Neural progenitor cell (in vitro differentiated cells): ENCODE measurements around the gene GKN2. TPM values are rescaled to one million over a fixed set of nuclear protein-coding genes. Genes with fewer than 3 reads are reported as not detected.

ENCODE experiments used
- DNase-seq: peaks from one replicate; pipeline ENCODE4 v3.0.0-alpha.2; 2016; ENCODE audit warnings: low spot score
- H2AFZ ChIP-seq: fragments of 200-600 bp; sonication (generic); replicated peaks from 2 replicates; pipeline ENCODE4 v1.6.1; 2016; ENCODE audit warnings: antibody characterized with exemption
- H3F3A ChIP-seq: fragments of 200-600 bp; sonication (generic); 2 replicates; pipeline ENCODE4 v1.6.1; 2016; ENCODE audit warnings: antibody characterized with exemption, low read depth
- H3K27ac ChIP-seq: fragments of 200-600 bp; sonication (generic); 2 replicates; pipeline ENCODE4 v1.5.1; 2016; ENCODE audit warnings: mild to moderate bottlenecking
- H3K27me3 ChIP-seq: fragments of 200-600 bp; sonication (generic); 2 replicates; pipeline ENCODE4 v1.6.1; 2016; ENCODE audit warnings: mild to moderate bottlenecking, moderate library complexity
- H3K36me3 ChIP-seq: fragments of 200-600 bp; sonication (generic); 2 replicates; pipeline ENCODE4 v1.5.1; 2016
- H3K4me1 ChIP-seq: fragments of 200-600 bp; sonication (generic); 2 replicates; pipeline ENCODE4 v1.6.1; 2016; ENCODE audit warnings: mixed run types
- H3K4me2 ChIP-seq: fragments of 200-600 bp; sonication (generic); 2 replicates; pipeline ENCODE4 v1.6.1; 2016
- H3K4me3 ChIP-seq: fragments of 200-600 bp; sonication (generic); 2 replicates; pipeline ENCODE4 v1.5.1; 2016
- H3K79me2 ChIP-seq: fragments of 200-600 bp; sonication (generic); 2 replicates; pipeline ENCODE4 v1.6.1; 2016; ENCODE audit warnings: low read depth
- H3K9ac ChIP-seq: fragments of 200-600 bp; sonication (generic); 2 replicates; pipeline ENCODE4 v1.6.1; 2016
- H3K9me3 ChIP-seq: fragments of 200-600 bp; sonication (generic); 2 replicates; pipeline ENCODE4 v1.5.1; 2016; ENCODE audit warnings: low read depth
- H4K20me1 ChIP-seq: fragments of 200-600 bp; sonication (generic); 2 replicates; pipeline ENCODE4 v1.6.1; 2016; ENCODE audit warnings: low read depth
- H3K27ac Mint-ChIP-seq: 3 replicates; pipeline ENCODE4 v1.8.0; 2021; ENCODE audit warnings: mixed read lengths
- H3K27me3 Mint-ChIP-seq: 2 replicates; pipeline ENCODE4 v1.8.0; 2022; ENCODE audit warnings: low read depth, mild to moderate bottlenecking, inconsistent platforms, moderate library complexity, mixed read lengths; ENCODE audit not compliant: insufficient read depth
- H3K36me3 Mint-ChIP-seq: 3 replicates; pipeline ENCODE4 v1.8.0; 2021; ENCODE audit warnings: mixed read lengths
- H3K4me1 Mint-ChIP-seq: 3 replicates; pipeline ENCODE4 v1.8.0; 2021; ENCODE audit warnings: mixed read lengths
- H3K4me3 Mint-ChIP-seq: 3 replicates; pipeline ENCODE4 v1.8.0; 2021; ENCODE audit warnings: mild to moderate bottlenecking, moderate library complexity, mixed read lengths
- H3K9me3 Mint-ChIP-seq: 3 replicates; pipeline ENCODE4 v1.8.0; 2020; ENCODE audit warnings: mixed read lengths
- CTCF ChIP-seq: fragments of 200-600 bp; sonication (generic); IDR thresholded peaks from 2 replicates; pipeline ENCODE4 v1.5.1; 2017; ENCODE audit warnings: antibody characterized with exemption, mild to moderate bottlenecking
- EZH2 ChIP-seq: fragments of 200-600 bp; sonication (generic); IDR thresholded peaks from 2 replicates; pipeline ENCODE4 v1.6.1; 2017; ENCODE audit warnings: antibody characterized with exemption, mild to moderate bottlenecking, moderate library complexity
- EZH2phosphoT487 ChIP-seq: fragments of 200-600 bp; sonication (generic); IDR thresholded peaks from 2 replicates; pipeline ENCODE4 v1.6.1; 2017; ENCODE audit warnings: antibody characterized with exemption
- total RNA-seq: library from RNA; depleted of rRNA; stranded (reverse); fragments of >200 nt; gene quantifications from 2 replicates; pipeline ENCODE4 v1.2.3, GENCODE V29; 2015; ENCODE audit warnings: low replicate concordance

GKN2 gene
- total RNA-seq, 1 donor from 2014 or later = not detected

GRCh38 chr2:68905116-68905515, 47.6 kb downstream of the GKN2 start:
- no peak overlapping the region for H2AFZ ChIP-seq
- H3K9me3 Mint-ChIP-seq = peaks cover 12% of the 10 kb centered on the region
- TF ChIP-seq CTCF (no peak), EZH2phosphoT487 (no peak), EZH2 (no peak)
- H3F3A ChIP-seq = no peaks in the 10 kb centered on the region
- H3K36me3 Mint-ChIP-seq = no peaks in the 10 kb centered on the region
- no peak overlapping the region for H3K9ac ChIP-seq
- H3K9me3 ChIP-seq = no peaks in the 10 kb centered on the region
- H4K20me1 ChIP-seq = no peaks in the 10 kb centered on the region
- H3K27me3 ChIP-seq = no peaks in the 10 kb centered on the region
- H3K27me3 Mint-ChIP-seq = no peaks in the 10 kb centered on the region
- DNase-seq = no peak
- peaks cover 2% of the 10 kb centered on the region for H3K4me1 Mint-ChIP-seq
- H3K27ac ChIP-seq = no peak overlapping the region
- no peaks in the 10 kb centered on the region for H3K79me2 ChIP-seq
- no peaks in the 10 kb centered on the region for H3K36me3 ChIP-seq
- peaks cover 3% of the 10 kb centered on the region for H3K4me1 ChIP-seq
- no peak overlapping the region for H3K27ac Mint-ChIP-seq
- H3K4me2 ChIP-seq = no peak overlapping the region
- no peak overlapping the region for H3K4me3 Mint-ChIP-seq
- H3K4me3 ChIP-seq = no peak overlapping the region

- Histone ChIP-seq H3K79me2 (no peaks in the 10 kb centered on the region), H2AFZ (no peak overlapping the region), H4K20me1 (no peaks in the 10 kb centered on the region), H3K27ac (no peak overlapping the region), H3K4me2 (no peak overlapping the region), H3F3A (no peaks in the 10 kb centered on the region), H3K4me1 (no peaks in the 10 kb centered on the region), H3K9me3 (no peaks in the 10 kb centered on the region), H3K9ac (no peak overlapping the region), H3K36me3 (no peaks in the 10 kb centered on the region), H3K4me3 (no peak overlapping the region), H3K27me3 (no peaks in the 10 kb centered on the region)
- H3K9me3 Mint-ChIP-seq = peaks cover 15% of the 10 kb centered on the region
- no peak for DNase-seq
- no peaks in the 10 kb centered on the region for H3K4me1 Mint-ChIP-seq
- TF ChIP-seq EZH2phosphoT487 (no peak), CTCF (no peak), EZH2 (no peak)
- no peak overlapping the region for H3K27ac Mint-ChIP-seq
- H3K36me3 Mint-ChIP-seq = no peaks in the 10 kb centered on the region
- H3K27me3 Mint-ChIP-seq = no peaks in the 10 kb centered on the region
- no peak overlapping the region for H3K4me3 Mint-ChIP-seq
These were observed 51.1 kb downstream of the GKN2 start for GRCh38 chr2:68901561-68901960.

- H4K20me1 ChIP-seq = no peaks in the 10 kb centered on the region
- DNase-seq = peak; percentile 45
- Mint-ChIP-seq H3K9me3 (peaks cover 15% of the 10 kb centered on the region), H3K4me1 (no peaks in the 10 kb centered on the region), H3K36me3 (no peaks in the 10 kb centered on the region), H3K4me3 (no peak overlapping the region), H3K27ac (no peak overlapping the region), H3K27me3 (no peaks in the 10 kb centered on the region)
- no peaks in the 10 kb centered on the region for H3F3A ChIP-seq
- H2AFZ ChIP-seq = peak overlapping the region; percentile 10
- H3K36me3 ChIP-seq = no peaks in the 10 kb centered on the region
- H3K9me3 ChIP-seq = no peaks in the 10 kb centered on the region
- H3K27ac ChIP-seq = no peak overlapping the region
- H3K4me2 ChIP-seq = no peak overlapping the region
- H3K27me3 ChIP-seq = no peaks in the 10 kb centered on the region
- H3K79me2 ChIP-seq = no peaks in the 10 kb centered on the region
- no peak overlapping the region for H3K4me3 ChIP-seq
- TF ChIP-seq EZH2 (no peak), EZH2phosphoT487 (no peak), CTCF (peak; percentile 42)
- H3K9ac ChIP-seq = no peak overlapping the region
- H3K4me1 ChIP-seq = no peaks in the 10 kb centered on the region
These were observed 51.5 kb downstream of the GKN2 start for GRCh38 chr2:68901199-68901514.
